Thoracic aorta (tissue), 2 donors: ENCODE data around the gene ATP6V0D1. TPM values are rescaled to one million over a fixed set of nuclear protein-coding genes. Genes with fewer than 3 reads are reported as not detected.

Source experiments
- ATAC-seq: fragments of 150-250 bp; one replicate; pipeline ENCODE4 v1.8.0; 2017; ENCODE audit warnings: low read depth; ENCODE audit not compliant: insufficient number of reproducible peaks, low FRiP score
- DNase-seq: peaks from one replicate; pipeline ENCODE4 v3.0.0-alpha.2; 2020; ENCODE audit warnings: low spot score
- H3K27ac ChIP-seq, 2 donors: fragments of 200-600 bp; sonication (generic); 1 replicate in 1 of 2; 2 replicates in 1 of 2; pipeline ENCODE4 v1.5.1; 2016; ENCODE audit warnings: mild to moderate bottlenecking in 2 of 2, moderate library complexity in 2 of 2
- H3K27me3 ChIP-seq: fragments of 200-600 bp; sonication (generic); replicated peaks from 2 replicates; pipeline ENCODE4 v1.6.0; 2016; ENCODE audit warnings: mild to moderate bottlenecking; ENCODE audit not compliant: insufficient read depth
- H3K36me3 ChIP-seq: fragments of 200-600 bp; sonication (generic); one replicate; pipeline ENCODE4 v1.5.1; 2016
- H3K4me1 ChIP-seq, 2 donors: fragments of 200-600 bp; sonication (generic); 1 replicate in 1 of 2; 2 replicates in 1 of 2; pipeline versions ENCODE4 v1.5.1 to v1.6.0; 2016; ENCODE audit warnings: low read depth in 2 of 2, mild to moderate bottlenecking in 1 of 2; ENCODE audit not compliant: control insufficient read depth in 1 of 2
- H3K4me3 ChIP-seq: fragments of 200-600 bp; sonication (generic); 2 replicates; pipeline ENCODE4 v1.5.1; 2016; ENCODE audit warnings: mild to moderate bottlenecking
- H3K9me3 ChIP-seq: fragments of 200-600 bp; sonication (generic); 2 replicates; pipeline ENCODE4 v1.5.1; 2016
- total RNA-seq, 2 donors: library from RNA; depleted of rRNA; stranded (reverse); fragments of >200 nt; gene quantifications; one replicate each; pipeline versions ENCODE4 v1.1.0 to v1.2.3, GENCODE V29; 2016
- TF ChIP-seq, protein P1 (sequence below): fragments of 200-600 bp; sonication (generic); IDR thresholded peaks from one replicate; pipeline ENCODE4 v1.5.1; 2019; ENCODE audit warnings: antibody characterized with exemption

Gene ATP6V0D1
- total RNA-seq, 2 donors from 2014 or later, result 68.6 to 72.7 TPM

DNA sequence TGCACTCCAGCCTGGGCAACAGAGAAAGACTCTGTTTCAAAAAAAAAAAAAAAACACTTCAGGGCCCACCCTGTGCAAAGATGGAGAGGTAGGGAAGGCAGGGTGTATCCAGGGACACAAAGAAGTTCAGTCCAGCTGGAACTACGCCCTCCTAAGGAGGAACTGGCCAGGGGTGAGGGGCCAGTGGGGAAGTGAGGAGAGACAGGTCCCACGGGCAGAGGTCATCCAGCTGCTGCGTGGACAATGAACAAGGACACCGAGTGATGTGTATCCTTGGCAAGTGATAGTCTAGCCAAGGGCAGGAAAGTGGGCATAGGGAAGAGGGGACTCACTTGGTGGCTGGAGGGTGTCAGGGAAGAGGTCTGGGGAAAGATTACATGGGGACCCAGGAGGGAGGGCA, 38.3 kb upstream of the ATP6V0D1 start:
- DNase-seq (no peak), ATAC-seq (no peak)
- Histone ChIP-seq H3K4me1 (peaks cover 0 to 4% of the 10 kb centered on the region in 2 donors), H3K9me3 (no peaks in the 10 kb centered on the region), H3K27ac (no peak overlapping the region), H3K27me3 (no peaks in the 10 kb centered on the region), H3K36me3 (no peaks in the 10 kb centered on the region), H3K4me3 (no peak overlapping the region)
- TF ChIP-seq, protein P1, sequence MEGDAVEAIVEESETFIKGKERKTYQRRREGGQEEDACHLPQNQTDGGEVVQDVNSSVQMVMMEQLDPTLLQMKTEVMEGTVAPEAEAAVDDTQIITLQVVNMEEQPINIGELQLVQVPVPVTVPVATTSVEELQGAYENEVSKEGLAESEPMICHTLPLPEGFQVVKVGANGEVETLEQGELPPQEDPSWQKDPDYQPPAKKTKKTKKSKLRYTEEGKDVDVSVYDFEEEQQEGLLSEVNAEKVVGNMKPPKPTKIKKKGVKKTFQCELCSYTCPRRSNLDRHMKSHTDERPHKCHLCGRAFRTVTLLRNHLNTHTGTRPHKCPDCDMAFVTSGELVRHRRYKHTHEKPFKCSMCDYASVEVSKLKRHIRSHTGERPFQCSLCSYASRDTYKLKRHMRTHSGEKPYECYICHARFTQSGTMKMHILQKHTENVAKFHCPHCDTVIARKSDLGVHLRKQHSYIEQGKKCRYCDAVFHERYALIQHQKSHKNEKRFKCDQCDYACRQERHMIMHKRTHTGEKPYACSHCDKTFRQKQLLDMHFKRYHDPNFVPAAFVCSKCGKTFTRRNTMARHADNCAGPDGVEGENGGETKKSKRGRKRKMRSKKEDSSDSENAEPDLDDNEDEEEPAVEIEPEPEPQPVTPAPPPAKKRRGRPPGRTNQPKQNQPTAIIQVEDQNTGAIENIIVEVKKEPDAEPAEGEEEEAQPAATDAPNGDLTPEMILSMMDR, result no peak

DNA sequence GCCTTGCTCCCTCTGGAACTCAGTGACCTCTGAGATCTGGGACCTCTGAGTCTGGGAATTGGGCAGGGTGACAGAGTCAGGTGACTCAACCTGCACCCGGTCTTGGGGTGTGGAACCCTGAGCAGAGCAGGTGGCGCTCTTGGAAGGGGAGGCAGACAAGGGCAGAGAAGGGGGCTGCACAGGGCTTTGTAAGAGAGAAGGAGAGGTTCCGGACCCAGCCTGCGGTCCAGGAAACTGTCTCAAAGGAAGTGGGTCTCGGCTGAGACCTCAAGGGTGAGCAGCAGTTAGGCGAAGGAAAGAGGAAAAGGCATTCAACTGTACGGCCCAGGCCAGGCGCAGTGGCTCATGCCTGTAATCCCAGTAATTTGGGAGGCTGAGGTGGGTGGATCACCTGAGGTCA, 37.7 kb upstream of the ATP6V0D1 start:
- H3K4me3 ChIP-seq, result no peak overlapping the region

DNA sequence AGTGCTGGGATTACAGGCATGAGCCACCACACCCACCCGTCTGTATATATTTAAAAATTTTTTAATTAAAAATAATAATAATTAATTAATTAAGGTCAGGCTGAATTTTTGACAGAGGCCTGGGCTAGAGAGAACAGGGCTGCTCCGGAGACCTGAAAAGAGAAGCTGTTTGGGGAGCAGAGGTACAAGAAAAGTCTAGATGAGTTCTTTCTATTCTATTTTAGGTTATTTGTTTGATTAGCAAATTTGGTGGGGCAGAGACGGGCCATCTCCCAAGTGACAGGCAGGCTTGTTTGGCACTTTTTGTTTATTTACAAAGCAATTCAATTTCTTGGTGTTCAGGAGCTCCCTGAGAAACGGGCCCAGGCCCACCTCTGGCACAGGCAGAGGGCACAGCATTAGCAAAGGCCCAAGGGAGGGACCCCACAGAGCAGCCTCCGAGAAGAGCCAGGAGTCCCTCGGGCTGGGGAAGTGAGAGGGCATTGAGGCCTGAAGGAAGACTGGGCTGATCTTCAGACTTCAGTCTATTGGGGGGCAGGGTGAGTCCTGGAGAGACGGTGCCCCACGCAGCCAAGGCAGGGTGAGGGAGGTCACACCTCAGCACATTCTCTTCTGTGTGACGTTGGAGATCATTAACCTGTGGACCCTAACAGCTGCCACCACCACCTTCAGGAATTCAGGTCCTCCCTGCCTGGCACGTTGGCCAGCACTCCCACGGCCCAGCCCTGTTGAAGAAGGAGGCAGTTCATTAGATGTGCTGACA, 36.9 kb upstream of the ATP6V0D1 start:
- Histone ChIP-seq H3K36me3 (no peaks in the 10 kb centered on the region), H3K27ac (no peak overlapping the region), H3K9me3 (no peaks in the 10 kb centered on the region), H3K27me3 (no peaks in the 10 kb centered on the region), H3K4me3 (no peak overlapping the region), H3K4me1 (peaks cover 0 to 4% of the 10 kb centered on the region in 2 donors)
- TF ChIP-seq, protein P1, result no peak
- ATAC-seq (no peak), DNase-seq (no peak)

More for the DNA sequence above, 37.7 kb upstream of the ATP6V0D1 start:
- Histone ChIP-seq H3K27ac (no peak overlapping the region), H3K4me1 (peaks cover 0 to 4% of the 10 kb centered on the region in 2 donors), H3K9me3 (no peaks in the 10 kb centered on the region), H3K36me3 (no peaks in the 10 kb centered on the region), H3K27me3 (no peaks in the 10 kb centered on the region)
- no peak for DNase-seq
- no peak for ATAC-seq
- TF ChIP-seq, protein P1, result no peak

DNA sequence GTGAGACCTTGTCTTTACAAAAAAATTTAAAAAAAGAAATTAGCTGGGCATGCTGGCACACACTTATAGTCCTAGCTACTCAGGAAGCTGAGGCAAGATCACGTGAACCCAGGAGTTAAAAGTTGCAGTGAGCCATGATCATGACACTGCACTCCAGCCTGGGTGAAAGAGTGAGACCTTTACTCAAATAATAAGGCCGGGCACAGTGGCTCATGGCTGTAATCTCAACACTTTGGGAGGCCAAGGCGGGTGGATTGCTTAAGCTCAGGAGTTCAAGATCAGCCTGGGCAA, 36.1 kb upstream of the ATP6V0D1 start:
- TF ChIP-seq, protein P1, result no peak
- H3K27ac ChIP-seq, result no peak overlapping the region
- H3K36me3 ChIP-seq, result no peaks in the 10 kb centered on the region
- no peak overlapping the region for H3K4me3 ChIP-seq
- no peaks in the 10 kb centered on the region for H3K9me3 ChIP-seq
- DNase-seq, result no peak
- ATAC-seq, result no peak
- H3K27me3 ChIP-seq, result no peaks in the 10 kb centered on the region
- peaks cover 0 to 4% of the 10 kb centered on the region in 2 donors for H3K4me1 ChIP-seq

DNA sequence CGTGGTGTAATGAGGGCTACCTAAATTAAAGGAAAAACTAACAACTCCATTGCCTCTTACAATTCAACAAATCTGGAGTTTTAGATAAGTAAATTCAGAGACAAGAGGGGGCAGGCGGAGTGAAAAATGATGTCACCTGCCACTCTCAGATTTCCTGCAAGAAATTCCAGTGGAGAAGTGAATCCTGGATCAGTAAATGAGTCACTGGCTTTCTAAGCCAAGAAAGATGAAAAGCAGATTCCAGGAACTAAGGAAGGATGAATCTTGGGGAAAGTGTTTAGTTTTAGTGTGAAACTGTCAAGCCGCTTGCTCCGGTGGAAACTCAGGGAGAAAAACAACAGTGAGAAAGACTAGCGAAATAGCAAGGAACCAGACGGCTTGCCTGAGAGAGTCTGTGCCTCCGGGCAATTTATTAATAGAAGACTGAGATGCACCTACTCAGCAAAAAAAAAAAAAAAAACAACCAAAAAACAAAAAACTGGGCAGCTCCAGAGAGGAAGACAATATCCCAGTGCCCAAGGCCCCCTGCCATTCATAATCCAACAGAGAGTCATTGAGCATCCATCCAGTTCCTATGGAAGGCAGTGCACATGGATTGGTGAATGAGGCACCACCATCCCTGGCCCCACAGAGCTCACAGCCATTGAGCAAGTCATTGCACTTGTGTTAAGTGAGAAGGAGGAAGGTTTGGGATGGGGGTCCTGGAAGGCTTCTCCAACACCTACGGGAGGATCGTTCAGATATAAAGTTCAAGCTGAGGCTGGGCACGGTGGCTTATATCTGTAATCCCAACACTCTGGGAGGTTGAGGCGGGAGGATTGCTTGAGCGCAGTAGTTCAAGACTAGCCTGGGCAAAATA, 35.6 kb upstream of the ATP6V0D1 start:
- Histone ChIP-seq H3K36me3 (no peaks in the 10 kb centered on the region), H3K4me3 (no peak overlapping the region), H3K4me1 (no peaks in the 10 kb centered on the region), H3K27me3 (no peaks in the 10 kb centered on the region), H3K27ac (no peak overlapping the region), H3K9me3 (no peaks in the 10 kb centered on the region)
- DNase-seq, result no peak
- no peak for ATAC-seq
- TF ChIP-seq, protein P1, result no peak
